Fibroblast of the conjunctiva (primary cell): Measurements from ENCODE around the gene PGS1.
"Not testable (repeated sequence)": the region's sequence is repeated elsewhere in the genome, so short reads cannot be mapped to it uniquely, and the experiment has no call there.

ENCODE experiments used
- DNase-seq: peaks from one replicate; pipeline ENCODE4 v3.0.0-alpha.2; 2010; ENCODE audit warnings: low read depth

Gene PGS1

GRCh38 chr17:78378225-78379130 is at the start of gene PGS1:
TSS of gene PGS1 (plus strand) at chr17:78378649. CDS start at chr17:78378666, 17 bp downstream.
- no peak for DNase-seq

- no peak for DNase-seq
Measured at GRCh38 chr17:78329263-78330059, 49.0 kb upstream of the PGS1 start.

GRCh38 chr17:78330570-78331224 is 47.8 kb upstream of the PGS1 start:
- no peak for DNase-seq

GRCh38 chr17:78331355-78331754 is 47.1 kb upstream of the PGS1 start:
- DNase-seq, result not testable (repeated sequence)

- no peak for DNase-seq
Measured at GRCh38 chr17:78332991-78333390, 45.5 kb upstream of the PGS1 start.

- no peak for DNase-seq
Measured at GRCh38 chr17:78335209-78335608, 43.2 kb upstream of the PGS1 start.

- no peak for DNase-seq
Measured at GRCh38 chr17:78337244-78338109, 41.0 kb upstream of the PGS1 start.

GRCh38 chr17:78338486-78339259 is 39.8 kb upstream of the PGS1 start:
- no peak for DNase-seq

- DNase-seq, result no peak
Measured at GRCh38 chr17:78340183-78340955, 38.1 kb upstream of the PGS1 start.

GRCh38 chr17:78341559-78342448 is 36.6 kb upstream of the PGS1 start:
- DNase-seq, result no peak

GRCh38 chr17:78342449-78343186 is 35.8 kb upstream of the PGS1 start:
- peak; percentile 77 for DNase-seq

GRCh38 chr17:78343187-78343542 is 35.3 kb upstream of the PGS1 start:
- peak; percentile 88 for DNase-seq

GRCh38 chr17:78343543-78344201 is 34.8 kb upstream of the PGS1 start:
- DNase-seq, result no peak

- no peak for DNase-seq
Measured at GRCh38 chr17:78344666-78345065, 33.8 kb upstream of the PGS1 start.

- DNase-seq, result no peak
Measured at GRCh38 chr17:78345172-78345571, 33.3 kb upstream of the PGS1 start.

- DNase-seq, result no peak
Measured at GRCh38 chr17:78345791-78346494, 32.5 kb upstream of the PGS1 start.

- no peak for DNase-seq
Measured at GRCh38 chr17:78346605-78347250, 31.7 kb upstream of the PGS1 start.
